ENCODE measurements around the gene CAPN11. TPM values are rescaled to one million over a fixed set of nuclear protein-coding genes. Genes with fewer than 3 reads are reported as not detected.

The CAPN11 gene
- total and polyA plus RNA-seq, 2 experiments from 2014 or later, result not detected

- Histone ChIP-seq H3K4me1 (ENCODE audit: low read depth) (peaks cover 2% of the 10 kb centered on the region), H3K9me3 (ENCODE audit: low read depth) (no peaks in the 10 kb centered on the region), H3K4me3 (no peak overlapping the region), H3K27ac (no peak overlapping the region), H3K27me3 (no peaks in the 10 kb centered on the region), H3K36me3 (no peaks in the 10 kb centered on the region)
- DNase-seq (ENCODE audit: low read depth in 1 of 2, low spot score in 1 of 2), result no peak
- TF ChIP-seq CTCF (IDR thresholded peaks at IDR 0.05; ENCODE audit: low read depth, low read length), result no peak
These were observed 43.2 kb downstream of the CAPN11 start for GRCh38 chr6:44201638-44202303.

GRCh38 chr6:44202332-44202971 lies 43.8 kb downstream of the CAPN11 start:
- DNase-seq (ENCODE audit: low read depth in 1 of 2, low spot score in 1 of 2), result no peak
- Histone ChIP-seq H3K27ac (no peak overlapping the region), H3K27me3 (no peaks in the 10 kb centered on the region), H3K4me1 (ENCODE audit: low read depth) (peaks cover 5% of the 10 kb centered on the region), H3K9me3 (ENCODE audit: low read depth) (no peaks in the 10 kb centered on the region), H3K36me3 (no peaks in the 10 kb centered on the region), H3K4me3 (no peak overlapping the region)
- TF ChIP-seq CTCF (IDR thresholded peaks at IDR 0.05; ENCODE audit: low read depth, low read length), result no peak

GRCh38 chr6:44202972-44203750 lies 44.5 kb downstream of the CAPN11 start:
- H3K36me3 ChIP-seq, result no peaks in the 10 kb centered on the region
- no peak for DNase-seq (ENCODE audit: low read depth in 1 of 2, low spot score in 1 of 2)
- TF ChIP-seq CTCF (IDR thresholded peaks at IDR 0.05; ENCODE audit: low read depth, low read length), result no peak
- H3K27me3 ChIP-seq, result no peaks in the 10 kb centered on the region
- peaks cover 5% of the 10 kb centered on the region for H3K4me1 ChIP-seq (ENCODE audit: low read depth)
- H3K27ac ChIP-seq, result no peak overlapping the region
- H3K9me3 ChIP-seq (ENCODE audit: low read depth), result no peaks in the 10 kb centered on the region
- no peak overlapping the region for H3K4me3 ChIP-seq

GRCh38 chr6:44203955-44204354 lies 45.3 kb downstream of the CAPN11 start:
- no peaks in the 10 kb centered on the region for H3K9me3 ChIP-seq (ENCODE audit: low read depth)
- no peaks in the 10 kb centered on the region for H3K36me3 ChIP-seq
- H3K4me1 ChIP-seq (ENCODE audit: low read depth), result peaks cover 5% of the 10 kb centered on the region
- H3K4me3 ChIP-seq, result no peak overlapping the region
- no peak overlapping the region for H3K27ac ChIP-seq
- no peak for DNase-seq (ENCODE audit: low read depth in 1 of 2, low spot score in 1 of 2)
- no peaks in the 10 kb centered on the region for H3K27me3 ChIP-seq
- TF ChIP-seq CTCF (IDR thresholded peaks at IDR 0.05; ENCODE audit: low read depth, low read length), result no peak

GRCh38 chr6:44207966-44208365 lies 49.3 kb downstream of the CAPN11 start:
- H3K4me3 ChIP-seq, result no peak overlapping the region
- no peaks in the 10 kb centered on the region for H3K36me3 ChIP-seq
- no peaks in the 10 kb centered on the region for H3K27me3 ChIP-seq
- no peak for DNase-seq (ENCODE audit: low read depth in 1 of 2, low spot score in 1 of 2)
- peaks cover 5% of the 10 kb centered on the region for H3K4me1 ChIP-seq (ENCODE audit: low read depth)
- no peak overlapping the region for H3K27ac ChIP-seq
- TF ChIP-seq CTCF (IDR thresholded peaks at IDR 0.05; ENCODE audit: low read depth, low read length), result no peak
- H3K9me3 ChIP-seq (ENCODE audit: low read depth), result no peaks in the 10 kb centered on the region

Measured in cardiac muscle cell (in vitro differentiated cells and primary cell).